ENCODE data around the gene NDC80. TPM values are rescaled to one million over a fixed set of nuclear protein-coding genes. Genes with fewer than 3 reads are reported as not detected.

NDC80 gene
- total RNA-seq, 1 donor from 2014 or later = 1.1 TPM

GRCh38 chr18:2547477-2548087 lies 23.8 kb upstream of the NDC80 start:
- H3K36me3 ChIP-seq = peaks cover 36% of the 10 kb centered on the region
- peak; percentile 50 for TF ChIP-seq CTCF (IDR thresholded peaks at IDR 0.05)
- intact Hi-C loops (cut with DNase I) = loop anchor here (10.0 kb wide), 1 partner anchor 443 kb away; no protein-coding TSS in a partner anchor
- no peak overlapping the region for H3K27ac ChIP-seq
- H3K4me1 ChIP-seq = no peaks in the 10 kb centered on the region
- ATAC-seq = peak in 1 of 2 donors; percentile 42
- H3K9me3 ChIP-seq = no peaks in the 10 kb centered on the region
- H3K27me3 ChIP-seq (ENCODE audit: low read depth) = no peaks in the 10 kb centered on the region
- DNase-seq = no peak
- no peak overlapping the region for H3K4me3 ChIP-seq

- DNase-seq (no peak), ATAC-seq (no peak)
- H3K27me3 ChIP-seq (ENCODE audit: low read depth) = no peaks in the 10 kb centered on the region
- intact Hi-C loops (cut with DNase I) = loop anchor here (10.0 kb wide), 1 partner anchor 445 kb away; no protein-coding TSS in a partner anchor
- TF ChIP-seq CTCF (IDR thresholded peaks at IDR 0.05) = no peak
- no peaks in the 10 kb centered on the region for H3K4me1 ChIP-seq
- H3K4me3 ChIP-seq = no peak overlapping the region
- no peaks in the 10 kb centered on the region for H3K9me3 ChIP-seq
- H3K36me3 ChIP-seq = peaks cover 37% of the 10 kb centered on the region
- no peak overlapping the region for H3K27ac ChIP-seq
Measured at GRCh38 chr18:2549462-2549861, 21.9 kb upstream of the NDC80 start.

- Histone ChIP-seq H3K4me3 (no peak overlapping the region), H3K4me1 (no peaks in the 10 kb centered on the region), H3K27ac (no peak overlapping the region), H3K36me3 (peaks cover 44% of the 10 kb centered on the region), H3K27me3 (ENCODE audit: low read depth) (no peaks in the 10 kb centered on the region), H3K9me3 (no peaks in the 10 kb centered on the region)
- TF ChIP-seq CTCF (IDR thresholded peaks at IDR 0.05) = no peak
- ATAC-seq (no peak), DNase-seq (no peak)
- intact Hi-C loops (cut with DNase I) = no loop called here
Measured at GRCh38 chr18:2551425-2551824, 19.9 kb upstream of the NDC80 start.

GRCh38 chr18:2554696-2555095 lies 16.7 kb upstream of the NDC80 start:
- no peaks in the 10 kb centered on the region for H3K27me3 ChIP-seq (ENCODE audit: low read depth)
- ATAC-seq = no peak
- H3K4me1 ChIP-seq = no peaks in the 10 kb centered on the region
- no peak for DNase-seq
- H3K9me3 ChIP-seq = no peaks in the 10 kb centered on the region
- no peak overlapping the region for H3K4me3 ChIP-seq
- H3K27ac ChIP-seq = no peak overlapping the region
- peaks cover 26% of the 10 kb centered on the region for H3K36me3 ChIP-seq
- intact Hi-C loops (cut with DNase I) = no loop called here
- no peak for TF ChIP-seq CTCF (IDR thresholded peaks at IDR 0.05)

GRCh38 chr18:2555895-2556294 lies 15.5 kb upstream of the NDC80 start:
- no peak for DNase-seq
- Histone ChIP-seq H3K4me1 (no peaks in the 10 kb centered on the region), H3K4me3 (no peak overlapping the region), H3K27me3 (ENCODE audit: low read depth) (no peaks in the 10 kb centered on the region), H3K27ac (no peak overlapping the region), H3K36me3 (peaks cover 18% of the 10 kb centered on the region), H3K9me3 (no peaks in the 10 kb centered on the region)
- ATAC-seq = no peak
- TF ChIP-seq CTCF (IDR thresholded peaks at IDR 0.05) = no peak
- intact Hi-C loops (cut with DNase I) = no loop called here
